Sigmoid colon (tissue), 7 donors: ENCODE measurements around the gene POLR1H. TPM values are rescaled to one million over a fixed set of nuclear protein-coding genes. Genes with fewer than 3 reads are reported as not detected.

Source experiments
- DNase-seq: peaks from one replicate; pipeline ENCODE4 v3.0.0-alpha.2; 2019
- H3K27ac ChIP-seq, 4 donors: fragments of 200-600 bp; sonication (generic); one replicate each; pipeline ENCODE4 v1.5.1; 2016 to 2019; ENCODE audit warnings: mild to moderate bottlenecking in 1 of 4
- H3K27me3 ChIP-seq, 3 donors: fragments of 200-600 bp; sonication (generic); one replicate each; pipeline ENCODE4 v1.5.1; 2019; ENCODE audit warnings: mild to moderate bottlenecking in 1 of 3
- H3K36me3 ChIP-seq, 4 donors: fragments of 200-600 bp; sonication (generic); one replicate each; pipeline ENCODE4 v1.5.1; 2016 to 2019
- H3K4me1 ChIP-seq, 4 donors: fragments of 200-600 bp; sonication (generic); one replicate each; pipeline ENCODE4 v1.5.1; 2017 to 2019
- H3K4me3 ChIP-seq, 4 donors: fragments of 200-600 bp; sonication (generic); one replicate each; pipeline ENCODE4 v1.5.1; 2017 to 2019; ENCODE audit warnings: mild to moderate bottlenecking in 2 of 4, moderate library complexity in 1 of 4
- H3K9me3 ChIP-seq, 4 donors: fragments of 200-600 bp in 3 of 4; sonication (generic) in 3 of 4; one replicate each; pipeline versions ENCODE4 v1.5.1 to v1.6.1; 2013 to 2019
- EP300 ChIP-seq, 4 donors: sonication (generic); formaldehyde crosslinking; IDR thresholded peaks; one replicate each; pipeline ENCODE4 v1.6.1; 2017; ENCODE audit warnings: antibody characterized with exemption in 4 of 4
- POLR2A ChIP-seq, 2 donors: fragments of 450-650 bp; IDR thresholded peaks; one replicate each; pipeline ENCODE4 v1.6.1; 2016; ENCODE audit warnings: antibody characterized with exemption in 2 of 2, mild to moderate bottlenecking in 2 of 2, moderate library complexity in 2 of 2
- POLR2AphosphoS5 ChIP-seq, 4 donors: sonication (generic); formaldehyde crosslinking; IDR thresholded peaks; one replicate each; pipeline ENCODE4 v1.6.1; 2017; ENCODE audit warnings: antibody characterized with exemption in 4 of 4
- WGBS, 2 donors: extraction: QIAGEN DNeasy Blood & Tissue Kit; methylation state at CpG; one replicate each; pipeline ENCODE4 v1.1.7; 2013; 5-methylcytosine and 5-hydroxymethylcytosine counted together
- intact Hi-C: fragments of 100-400 bp; cut with DNase I; formaldehyde crosslinking; loops from one replicate; pipeline ENCODE4 v1.15.1; 2023
- polyA plus RNA-seq, 3 donors: library from polyadenylated mRNA; stranded (reverse); fragments of 200-250 nt; gene quantifications; one replicate each; pipeline ENCODE4 v1.2.3, GENCODE V29; 2013
- total RNA-seq, 4 donors: library from RNA; depleted of rRNA; stranded (reverse); fragments of >200 nt; gene quantifications; one replicate each; pipeline ENCODE4 v1.1.0, GENCODE V29; 2016
- TF ChIP-seq, protein P1 (sequence below), 4 experiments: fragments of 450-650 bp in 3 of 4; fragments of 200-600 bp in 1 of 4; IDR thresholded peaks; one replicate each; pipeline ENCODE4 v1.5.1; 2016 to 2019; ENCODE audit warnings: antibody characterized with exemption in 4 of 4, mild to moderate bottlenecking in 3 of 4, moderate library complexity in 2 of 4
- donor health status: healthy with polysubstance abuse.
- donor health status: Bipolar disorder and iron deficiency.
- donor health status: healthy.

Gene POLR1H
- total and polyA plus RNA-seq, 7 donors = 11.1 to 70.3 (median 29.3) TPM

DNA sequence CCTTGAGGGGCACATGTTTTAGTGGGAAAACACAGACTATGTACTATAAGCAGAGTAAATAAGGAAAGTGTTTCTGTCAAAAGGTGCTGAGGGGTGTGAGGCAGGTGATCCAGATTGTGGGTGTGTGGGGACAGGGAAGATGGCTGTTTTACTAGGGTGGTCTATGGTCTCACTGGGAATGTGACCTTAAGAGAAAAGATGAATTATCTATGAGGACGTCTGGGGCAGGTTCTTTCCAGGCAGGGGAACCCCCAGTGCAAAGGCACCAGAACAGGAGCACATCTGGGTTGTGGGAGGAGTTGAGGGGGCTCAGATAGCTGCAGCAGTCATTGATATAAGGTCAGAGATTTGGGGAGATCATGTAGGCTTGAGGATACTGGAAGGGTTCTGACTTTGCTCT lies 18.2 kb upstream of the POLR1H start:
- Histone ChIP-seq H3K36me3 (no peaks in the 10 kb centered on the region), H3K27ac (no peak overlapping the region), H3K4me1 (no peaks in the 10 kb centered on the region), H3K27me3 (no peaks in the 10 kb centered on the region), H3K4me3 (no peak overlapping the region), H3K9me3 (no peaks in the 10 kb centered on the region)
- WGBS, 2 donors = 59 to 61% methylated on average over 1 of the region's 1 CpG
- intact Hi-C loops = no loop called here
- TF ChIP-seq EP300 (IDR thresholded peaks at IDR 0.05) (no peak), POLR2A (IDR thresholded peaks at IDR 0.05) (no peak), POLR2AphosphoS5 (IDR thresholded peaks at IDR 0.05) (no peak)
- TF ChIP-seq, protein P1, sequence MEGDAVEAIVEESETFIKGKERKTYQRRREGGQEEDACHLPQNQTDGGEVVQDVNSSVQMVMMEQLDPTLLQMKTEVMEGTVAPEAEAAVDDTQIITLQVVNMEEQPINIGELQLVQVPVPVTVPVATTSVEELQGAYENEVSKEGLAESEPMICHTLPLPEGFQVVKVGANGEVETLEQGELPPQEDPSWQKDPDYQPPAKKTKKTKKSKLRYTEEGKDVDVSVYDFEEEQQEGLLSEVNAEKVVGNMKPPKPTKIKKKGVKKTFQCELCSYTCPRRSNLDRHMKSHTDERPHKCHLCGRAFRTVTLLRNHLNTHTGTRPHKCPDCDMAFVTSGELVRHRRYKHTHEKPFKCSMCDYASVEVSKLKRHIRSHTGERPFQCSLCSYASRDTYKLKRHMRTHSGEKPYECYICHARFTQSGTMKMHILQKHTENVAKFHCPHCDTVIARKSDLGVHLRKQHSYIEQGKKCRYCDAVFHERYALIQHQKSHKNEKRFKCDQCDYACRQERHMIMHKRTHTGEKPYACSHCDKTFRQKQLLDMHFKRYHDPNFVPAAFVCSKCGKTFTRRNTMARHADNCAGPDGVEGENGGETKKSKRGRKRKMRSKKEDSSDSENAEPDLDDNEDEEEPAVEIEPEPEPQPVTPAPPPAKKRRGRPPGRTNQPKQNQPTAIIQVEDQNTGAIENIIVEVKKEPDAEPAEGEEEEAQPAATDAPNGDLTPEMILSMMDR (IDR thresholded peaks at IDR 0.05) = no peak
- no peak for DNase-seq

DNA sequence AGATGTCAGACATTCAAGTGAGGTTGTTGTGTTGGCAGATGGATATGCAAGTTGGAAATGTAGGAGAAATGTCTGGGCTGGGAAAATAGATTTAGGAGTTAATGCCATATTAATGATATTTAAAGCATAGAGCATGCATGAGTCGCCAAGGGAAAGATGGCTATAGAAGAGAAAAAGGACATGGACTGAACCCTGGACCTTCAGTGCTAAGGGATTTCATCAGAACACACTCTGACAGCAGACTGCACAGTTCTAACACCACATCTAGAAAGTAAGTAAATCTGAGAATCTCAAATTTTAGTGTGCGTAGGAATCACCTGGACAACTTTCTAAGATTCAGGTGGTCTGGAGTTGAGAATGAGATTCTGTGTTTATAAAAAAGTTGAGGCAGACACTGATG lies 17.3 kb upstream of the POLR1H start:
- Histone ChIP-seq H3K9me3 (no peaks in the 10 kb centered on the region), H3K36me3 (no peaks in the 10 kb centered on the region), H3K4me3 (no peak overlapping the region), H3K27me3 (no peaks in the 10 kb centered on the region), H3K27ac (no peak overlapping the region), H3K4me1 (no peaks in the 10 kb centered on the region)
- intact Hi-C loops = no loop called here
- 93 to 99% methylated on average over 2 of the region's 2 CpGs for WGBS, 2 donors
- no peak for DNase-seq
- no peak for TF ChIP-seq EP300 (IDR thresholded peaks at IDR 0.05)
- TF ChIP-seq POLR2AphosphoS5 (IDR thresholded peaks at IDR 0.05) = no peak
- TF ChIP-seq, protein P1 (IDR thresholded peaks at IDR 0.05) = no peak
- no peak for TF ChIP-seq POLR2A (IDR thresholded peaks at IDR 0.05)

DNA sequence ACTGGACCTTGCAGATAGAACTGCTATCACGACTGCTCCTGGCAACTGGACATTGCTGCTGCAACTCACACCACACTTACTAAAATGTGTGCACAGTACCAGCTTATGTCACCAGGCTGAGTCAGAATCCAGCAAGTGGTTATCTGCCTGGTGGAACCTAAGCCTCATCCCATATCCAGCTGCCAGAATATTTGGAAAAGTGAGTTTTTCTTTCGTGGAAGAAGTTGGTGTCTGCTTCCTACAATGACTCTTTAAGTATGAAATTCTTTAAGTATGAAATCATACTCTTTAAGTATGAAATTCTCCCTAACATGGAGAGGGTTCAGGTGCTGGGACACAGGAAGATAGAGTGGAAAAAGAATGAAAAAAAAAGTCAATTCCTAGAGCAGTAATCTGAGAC lies 16.4 kb upstream of the POLR1H start:
- Histone ChIP-seq H3K4me1 (no peaks in the 10 kb centered on the region), H3K9me3 (no peaks in the 10 kb centered on the region), H3K4me3 (no peak overlapping the region), H3K27ac (no peak overlapping the region), H3K36me3 (no peaks in the 10 kb centered on the region), H3K27me3 (no peaks in the 10 kb centered on the region)
- TF ChIP-seq POLR2A (IDR thresholded peaks at IDR 0.05) = no peak
- intact Hi-C loops = no loop called here
- no peak for DNase-seq
- 86 to 93% methylated on average over 2 of the region's 2 CpGs for WGBS, 2 donors

GRCh38 chr6:30047220-30047619 lies 13.8 kb upstream of the POLR1H start:
- Histone ChIP-seq H3K4me3 (no peak overlapping the region), H3K36me3 (no peaks in the 10 kb centered on the region), H3K4me1 (no peaks in the 10 kb centered on the region), H3K9me3 (no peaks in the 10 kb centered on the region), H3K27ac (no peak overlapping the region), H3K27me3 (no peaks in the 10 kb centered on the region)
- DNase-seq = no peak
- WGBS, 2 donors = 67 to 76% methylated on average over 2 of the region's 2 CpGs
- TF ChIP-seq POLR2A (IDR thresholded peaks at IDR 0.05) = no peak
- TF ChIP-seq, protein P1 (IDR thresholded peaks at IDR 0.05) = no peak
- TF ChIP-seq POLR2AphosphoS5 (IDR thresholded peaks at IDR 0.05) = no peak
- no peak for TF ChIP-seq EP300 (IDR thresholded peaks at IDR 0.05)
- intact Hi-C loops = no loop called here

- Histone ChIP-seq H3K4me3 (no peak overlapping the region), H3K9me3 (no peaks in the 10 kb centered on the region), H3K4me1 (no peaks in the 10 kb centered on the region), H3K27me3 (no peaks in the 10 kb centered on the region), H3K27ac (no peak overlapping the region), H3K36me3 (peaks cover 0 to 27% (median 3%) of the 10 kb centered on the region in 4 donors)
- TF ChIP-seq EP300 (IDR thresholded peaks at IDR 0.05) (no peak), POLR2A (IDR thresholded peaks at IDR 0.05) (no peak), POLR2AphosphoS5 (IDR thresholded peaks at IDR 0.05) (no peak)
- TF ChIP-seq, protein P1 (IDR thresholded peaks at IDR 0.05) = no peak
- no peak for DNase-seq
- intact Hi-C loops = no loop called here
- WGBS, 2 donors = 85 to 89% methylated on average over 3 of the region's 3 CpGs
Measured at GRCh38 chr6:30053682-30054081, 7.4 kb upstream of the POLR1H start.
